HG03521 (cell line): ENCODE data around the gene CLDN10.
"Not testable (repeated sequence)": the region's sequence is repeated elsewhere in the genome, so short reads cannot be mapped to it uniquely, and the experiment has no call there.

ENCODE experiments used
- ATAC-seq: cut with Tn5 transposase; IDR thresholded peaks from one replicate; pipeline ENCODE4 v1.9.1; 2021; ENCODE audit warnings: mild to moderate bottlenecking, moderate library complexity; ENCODE audit not compliant: unreplicated experiment

The CLDN10 gene

GRCh38 chr13:95540888-95541287 lies 11.6 kb upstream of the CLDN10 start:
- no peak for ATAC-seq

DNA sequence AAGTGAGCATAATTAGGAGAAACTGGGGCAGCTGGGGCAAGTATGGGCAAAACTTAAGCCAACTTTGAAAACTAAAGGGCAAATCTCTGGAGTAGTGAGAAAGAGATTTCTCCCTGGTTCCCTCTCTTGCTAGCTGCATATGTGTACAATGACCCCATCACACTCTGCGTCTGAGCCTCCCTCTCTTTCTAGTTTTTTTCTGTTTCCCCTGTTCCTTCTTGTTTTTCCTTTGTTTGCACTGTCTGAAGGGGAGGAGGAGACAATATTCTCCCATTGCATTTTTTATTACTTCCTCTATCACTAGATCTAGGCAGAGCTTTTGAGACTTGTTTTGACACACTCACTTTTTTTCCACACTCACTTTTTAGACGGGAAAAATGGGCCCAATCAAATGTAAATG lies 11.2 kb upstream of the CLDN10 start:
- ATAC-seq = no peak

- no peak for ATAC-seq
Observed at GRCh38 chr13:95541911-95542474, 10.5 kb upstream of the CLDN10 start.

DNA sequence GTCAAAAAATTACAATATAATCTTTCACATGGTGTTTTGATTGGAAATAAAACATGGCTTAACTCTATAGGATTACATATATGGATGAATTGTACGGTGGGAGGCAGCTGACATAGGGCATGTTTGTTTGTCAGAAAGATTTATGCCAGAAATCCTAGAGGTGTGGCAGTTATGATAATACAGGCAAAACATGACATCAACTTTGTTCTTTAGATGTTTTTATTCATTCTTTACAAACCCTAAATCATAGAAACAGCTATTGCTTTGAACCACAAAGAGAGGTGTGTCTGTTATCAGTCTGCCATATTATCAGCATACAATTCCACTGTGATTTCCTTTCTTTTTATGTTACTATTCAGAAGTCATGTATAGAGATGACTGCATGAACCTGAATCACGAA lies 8.2 kb upstream of the CLDN10 start:
- no peak for ATAC-seq

DNA sequence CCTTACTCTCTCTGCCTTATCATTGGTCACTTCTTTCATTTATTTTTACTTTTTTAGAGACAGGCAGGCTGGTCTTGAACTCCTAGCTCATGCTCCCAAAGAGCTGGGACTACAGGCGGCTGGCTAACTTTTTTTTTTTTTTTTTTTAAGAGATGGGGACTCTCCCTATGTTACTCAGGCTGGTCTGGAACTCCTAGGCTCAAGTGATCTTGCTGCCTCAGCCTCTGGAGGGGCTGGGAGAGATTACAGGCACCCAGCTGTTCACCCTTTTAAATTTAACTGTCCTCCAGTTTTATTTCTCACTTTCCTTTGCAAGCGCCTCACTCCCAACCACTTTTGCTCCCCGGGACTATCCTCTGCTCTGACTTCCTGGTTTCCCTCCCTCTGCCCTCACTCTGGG lies 5.6 kb upstream of the CLDN10 start:
- no peak for ATAC-seq

- ATAC-seq = no peak
Observed at GRCh38 chr13:95547531-95548167, 4.9 kb upstream of the CLDN10 start.

DNA sequence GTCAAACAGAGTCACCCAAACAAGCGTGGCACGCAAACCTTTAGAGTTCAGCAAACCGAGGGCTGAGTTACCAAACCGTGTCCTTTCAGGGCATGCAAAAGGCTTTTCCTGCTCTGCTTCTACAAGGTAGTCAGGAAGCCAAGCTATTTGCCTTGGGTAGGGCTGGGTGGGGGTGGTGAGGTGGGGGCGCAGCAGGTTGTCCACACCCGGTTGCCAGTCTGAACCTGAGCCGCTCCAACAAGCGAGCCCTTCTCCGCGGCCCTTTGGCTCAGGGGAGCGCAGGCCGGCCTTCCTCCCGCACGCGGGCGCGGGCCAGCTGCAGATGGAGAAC lies 347 bp upstream of the CLDN10 start:
- ATAC-seq = no peak

DNA sequence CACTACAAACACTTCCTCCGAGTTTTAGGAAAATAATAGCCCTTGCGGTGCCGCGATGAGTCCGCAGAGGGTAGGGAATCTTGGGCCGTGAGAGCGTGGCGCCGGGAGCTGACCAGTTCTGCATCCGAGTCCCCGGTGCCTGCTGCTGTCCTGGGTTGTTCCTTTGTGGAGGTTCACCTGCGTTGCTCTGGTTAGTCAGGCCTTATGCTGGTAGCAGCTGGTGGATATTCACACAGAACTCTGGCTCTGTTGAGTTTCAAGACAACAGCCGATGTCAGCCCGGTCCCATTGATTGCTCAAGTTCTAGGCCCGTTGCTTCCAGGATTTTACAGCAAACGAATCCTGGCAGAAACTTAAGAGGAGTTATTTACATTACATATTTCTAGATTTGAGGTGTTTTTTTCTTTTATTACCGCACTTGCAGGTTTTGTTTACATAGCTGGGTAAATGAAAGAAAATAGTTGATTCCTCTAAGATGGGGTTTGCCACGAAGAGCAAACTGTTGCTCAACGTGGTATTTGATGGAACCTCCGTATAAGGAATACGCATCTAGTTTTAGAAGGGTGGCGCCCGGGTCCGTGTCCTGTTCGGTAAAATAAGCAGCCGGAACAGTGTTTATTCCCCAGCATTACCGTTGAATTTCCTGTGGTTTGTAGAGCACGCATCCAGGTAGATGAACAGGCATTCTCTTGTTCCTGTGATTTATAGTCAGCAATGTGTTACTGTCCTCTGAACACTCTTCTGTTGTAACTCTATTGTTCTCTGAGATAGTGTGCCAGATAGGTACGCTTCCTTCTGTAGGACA lies 1.3 kb downstream of the CLDN10 start:
- no peak for ATAC-seq

GRCh38 chr13:95557013-95557412 lies 4.5 kb downstream of the CLDN10 start:
- no peak for ATAC-seq

DNA sequence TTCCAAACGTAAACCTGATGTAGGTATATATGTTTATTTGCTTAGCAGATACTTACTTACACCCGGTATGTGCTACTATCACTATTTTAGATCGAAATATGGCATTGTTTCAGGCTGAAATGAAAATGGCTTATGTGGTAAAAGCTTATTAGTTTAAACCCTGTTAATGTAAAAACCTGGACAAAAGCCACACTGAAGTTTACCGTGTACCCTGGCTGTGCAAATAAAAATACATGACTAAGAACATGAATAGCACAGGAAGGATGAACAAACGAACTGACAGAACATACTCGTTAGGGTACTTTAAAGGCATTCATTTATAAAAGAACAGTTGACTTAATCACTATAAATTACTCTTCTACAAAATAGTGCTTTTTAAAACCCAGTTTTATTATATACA lies 6.6 kb downstream of the CLDN10 start:
- no peak for ATAC-seq

DNA sequence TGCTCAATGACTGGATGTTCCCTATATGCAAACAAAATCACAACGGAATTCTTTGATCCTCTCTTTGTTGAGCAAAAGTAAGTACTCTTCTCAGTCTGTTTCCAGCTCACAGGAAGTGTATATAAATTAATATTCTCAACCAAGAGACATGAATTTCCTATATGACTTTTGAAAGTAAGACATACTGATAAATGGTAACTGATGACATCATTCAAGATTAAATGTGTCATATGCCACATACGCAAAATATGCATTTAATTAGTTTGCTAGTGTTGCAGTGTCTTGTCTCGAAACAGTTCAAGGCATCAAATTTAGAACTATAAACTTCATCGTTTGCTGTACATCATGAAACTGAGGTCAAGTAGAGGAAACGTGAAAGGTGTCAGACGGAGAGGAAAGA lies 7.9 kb downstream of the CLDN10 start:
- no peak for ATAC-seq

DNA sequence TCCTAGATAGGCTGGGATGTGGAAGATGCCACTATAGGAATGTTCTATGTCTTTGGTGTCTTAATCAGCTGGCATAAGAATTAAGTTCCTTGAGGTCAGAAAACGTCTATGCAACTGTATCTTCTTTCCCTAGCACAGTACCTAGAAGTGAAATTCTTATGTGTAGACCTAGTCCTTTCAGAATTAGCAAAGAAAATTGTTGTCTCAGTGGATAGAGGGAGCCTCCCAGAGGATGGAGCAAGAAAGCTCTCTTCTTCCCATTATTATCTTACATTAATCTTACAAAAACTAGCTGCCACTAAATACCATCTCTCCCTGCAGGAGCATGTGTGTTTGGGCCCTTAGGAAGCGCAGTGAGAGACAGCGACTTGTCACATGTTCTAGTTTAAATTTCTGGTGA lies 11.6 kb downstream of the CLDN10 start:
- ATAC-seq = no peak

- ATAC-seq = no peak
Observed at GRCh38 chr13:95564733-95565291, 12.3 kb downstream of the CLDN10 start.

- ATAC-seq = not testable (repeated sequence)
Observed at GRCh38 chr13:95565758-95566157, 13.2 kb downstream of the CLDN10 start.

DNA sequence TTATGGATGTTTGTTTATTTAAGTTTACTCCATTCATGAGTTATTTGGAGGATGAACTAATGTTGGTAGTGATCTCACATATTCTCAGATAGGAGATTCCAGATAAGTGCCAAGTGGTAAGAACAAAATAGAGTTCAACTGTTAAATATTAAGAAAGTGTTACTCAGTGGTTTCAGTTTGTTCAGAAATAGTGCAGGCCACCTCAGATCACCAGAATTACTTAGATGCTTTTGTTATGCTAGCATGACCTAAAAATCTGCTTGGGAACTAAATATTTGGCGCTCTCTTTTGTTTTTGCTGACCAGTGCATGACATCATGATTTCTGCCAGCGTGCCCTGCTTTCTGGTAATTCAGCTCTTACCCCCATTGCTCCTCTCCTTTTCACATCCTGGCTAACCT lies 15.6 kb downstream of the CLDN10 start:
- no peak for ATAC-seq

GRCh38 chr13:95570016-95570415 lies 17.5 kb downstream of the CLDN10 start:
- no peak for ATAC-seq

GRCh38 chr13:95571941-95572340 lies 19.4 kb downstream of the CLDN10 start:
- ATAC-seq = no peak

DNA sequence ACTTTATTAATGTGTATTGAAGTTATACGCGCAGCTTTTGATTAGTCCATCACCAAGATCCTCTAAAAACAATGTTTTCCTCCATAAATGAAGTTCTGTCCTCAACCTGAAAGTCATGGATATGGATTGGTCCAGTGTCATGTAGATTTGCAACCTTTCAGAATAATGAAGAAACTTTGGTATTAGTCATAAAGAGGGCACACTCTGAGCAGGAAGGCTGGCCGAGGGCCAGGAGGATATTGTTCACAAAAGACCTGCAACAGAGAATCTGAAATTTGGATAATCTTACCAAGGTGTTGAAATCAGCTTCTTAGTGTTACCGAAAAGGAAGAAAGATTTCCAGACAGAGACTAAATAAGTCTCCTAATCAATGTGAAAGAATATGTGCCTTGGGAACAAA lies 20.7 kb downstream of the CLDN10 start:
- no peak for ATAC-seq

DNA sequence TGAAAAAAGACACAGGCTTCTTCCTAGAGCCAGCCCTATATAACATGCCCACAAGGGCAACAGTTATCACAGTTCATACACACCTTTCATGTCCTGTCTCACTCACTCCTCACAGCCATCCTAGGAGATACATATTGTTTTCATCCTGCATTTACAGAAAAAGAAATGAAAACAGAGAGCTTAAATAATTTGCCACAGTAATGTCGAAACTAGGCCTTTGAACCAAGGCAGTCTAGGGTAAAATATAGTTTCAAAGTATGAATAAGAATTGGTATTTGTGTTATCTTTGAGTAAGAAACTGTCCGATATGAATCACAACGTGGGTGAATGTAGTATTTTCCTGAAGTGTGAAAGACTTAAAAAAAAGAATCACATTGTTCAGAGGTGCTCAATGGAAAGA lies 26.8 kb downstream of the CLDN10 start:
- ATAC-seq = peak; percentile 50

DNA sequence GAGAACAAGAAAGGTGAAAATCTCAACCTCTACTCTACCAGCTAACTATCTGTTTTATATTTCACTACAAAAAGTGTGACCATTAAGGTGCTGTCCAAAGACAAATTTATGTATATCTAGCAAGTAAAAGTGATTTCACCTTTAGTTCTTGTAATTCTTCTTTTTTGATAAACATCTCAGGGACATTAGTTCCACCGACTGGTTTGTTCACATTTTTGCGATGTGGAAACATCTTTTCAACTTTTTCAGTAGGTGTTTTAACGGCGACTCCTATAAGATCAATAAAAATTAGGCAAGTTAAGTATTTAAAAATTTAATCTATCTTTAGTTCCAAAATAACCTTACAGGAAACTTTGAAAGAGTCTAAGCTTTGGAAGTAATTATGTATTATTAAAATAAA lies 33.3 kb downstream of the CLDN10 start:
- ATAC-seq = no peak

GRCh38 chr13:95588134-95588533 lies 35.6 kb downstream of the CLDN10 start:
- ATAC-seq = no peak

- no peak for ATAC-seq
Observed at GRCh38 chr13:95588721-95589120, 36.2 kb downstream of the CLDN10 start.
